Astrocyte (in vitro differentiated cells and primary cell): ENCODE results near the gene GPER1.

Experiments
- CTCF ChIP-seq: IDR thresholded peaks from 2 replicates; pipeline ENCODE4 v1.5.1; 2011; ENCODE audit warnings: low read depth, mild to moderate bottlenecking, inconsistent platforms, low read length, moderate library complexity; ENCODE audit not compliant: insufficient read depth
- EZH2 ChIP-seq: IDR thresholded peaks from 2 replicates; pipeline ENCODE4 v1.6.1; 2012; ENCODE audit warnings: mild to moderate bottlenecking, low read length, inconsistent platforms; ENCODE audit not compliant: insufficient read depth

DNA sequence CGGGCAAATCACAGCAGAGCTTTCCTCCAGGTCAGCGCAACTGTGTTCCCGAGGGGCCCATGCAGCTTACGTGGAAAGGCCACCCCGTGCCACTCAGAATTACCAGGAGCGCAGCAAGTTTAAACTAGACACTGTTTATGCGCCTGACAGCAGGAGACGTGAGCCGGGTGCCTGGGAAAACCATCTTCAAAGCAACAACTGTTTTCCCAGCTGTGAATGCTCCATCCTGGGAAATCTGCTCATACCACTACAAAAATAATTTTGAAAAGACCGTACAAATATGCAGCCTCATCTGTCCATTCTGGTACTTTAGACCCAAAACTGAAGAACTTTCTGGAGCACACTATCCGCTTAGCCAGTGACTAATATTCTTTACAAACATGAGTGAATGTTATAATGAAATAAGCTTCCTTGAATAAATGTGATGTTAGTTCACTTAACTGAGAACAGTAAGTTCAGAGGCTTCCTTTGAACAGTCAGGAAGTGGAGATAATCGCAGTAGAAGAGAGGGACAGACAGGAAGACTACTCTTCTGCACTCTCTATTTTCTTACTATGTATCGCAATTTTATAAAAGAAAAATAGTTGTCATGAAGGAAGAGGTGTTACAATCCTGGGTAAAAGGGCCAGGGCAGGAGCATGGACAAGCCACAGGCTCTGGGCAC lies 16.7 kb downstream of the GPER1 start:
- TF ChIP-seq CTCF (no peak), EZH2 (no peak)
